NB4 (cell line): ENCODE results near the gene FBXO28.

ENCODE experiments used
- CTCF ChIP-seq: IDR thresholded peaks from one replicate; pipeline ENCODE4 v1.5.1; 2012; ENCODE audit warnings: low read depth, low read length
- MYC ChIP-seq: IDR thresholded peaks from 2 replicates; pipeline ENCODE4 v1.6.1; 2011; ENCODE audit warnings: low read depth, low read length
- POLR2A ChIP-seq: IDR thresholded peaks from 2 replicates; pipeline ENCODE4 v1.6.1; 2011; ENCODE audit warnings: mild to moderate bottlenecking; ENCODE audit not compliant: insufficient read length; ENCODE audit errors: extremely low read depth

- TF ChIP-seq CTCF (no peak), MYC (no peak), POLR2A (no peak)
Observed at GRCh38 chr1:224081604-224082003, 32.3 kb upstream of the FBXO28 start.
